GM23248 (cell line): ENCODE measurements around the gene MYADML2. TPM values are rescaled to one million over a fixed set of nuclear protein-coding genes. Genes with fewer than 3 reads are reported as not detected.

ENCODE experiments used
- DNase-seq: peaks from one replicate; pipeline ENCODE4 v3.0.0-alpha.2; 2015
- H2AFZ ChIP-seq: fragments of 200-600 bp; sonication (generic); 2 replicates; pipeline ENCODE4 v1.6.1; 2016; ENCODE audit warnings: antibody characterized with exemption
- H3F3A ChIP-seq: fragments of 200-600 bp; sonication (generic); 2 replicates; pipeline ENCODE4 v1.6.1; 2016; ENCODE audit warnings: mild to moderate bottlenecking, antibody characterized with exemption, mixed run types; ENCODE audit not compliant: insufficient read depth
- H3K27ac ChIP-seq: fragments of 200-600 bp; sonication (generic); 2 replicates; pipeline ENCODE4 v1.5.1; 2016; ENCODE audit warnings: mild to moderate bottlenecking
- H3K27me3 ChIP-seq: fragments of 200-600 bp; sonication (generic); replicated peaks from 2 replicates; pipeline ENCODE4 v1.6.1; 2016; ENCODE audit warnings: mild to moderate bottlenecking; ENCODE audit not compliant: insufficient read depth
- H3K36me3 ChIP-seq: fragments of 200-600 bp; sonication (generic); 2 replicates; pipeline ENCODE4 v1.6.1; 2016; ENCODE audit warnings: low read depth, mild to moderate bottlenecking
- H3K4me1 ChIP-seq: fragments of 200-600 bp; sonication (generic); 2 replicates; pipeline ENCODE4 v1.6.1; 2016; ENCODE audit warnings: mild to moderate bottlenecking; ENCODE audit not compliant: insufficient read depth
- H3K4me2 ChIP-seq: fragments of 200-600 bp; sonication (generic); one replicate; pipeline ENCODE4 v1.6.1; 2016; ENCODE audit warnings: mild to moderate bottlenecking; ENCODE audit not compliant: unreplicated experiment
- H3K4me3 ChIP-seq: fragments of 200-600 bp; sonication (generic); 2 replicates; pipeline ENCODE4 v1.5.1; 2016; ENCODE audit warnings: mild to moderate bottlenecking
- H3K79me2 ChIP-seq: fragments of 200-600 bp; sonication (generic); 2 replicates; pipeline ENCODE4 v1.6.1; 2016; ENCODE audit warnings: mild to moderate bottlenecking; ENCODE audit not compliant: insufficient read depth
- H3K9ac ChIP-seq: fragments of 200-600 bp; sonication (generic); 2 replicates; pipeline ENCODE4 v1.6.1; 2016; ENCODE audit warnings: mild to moderate bottlenecking
- H3K9me2 ChIP-seq: fragments of 200-600 bp; sonication (generic); 2 replicates; pipeline ENCODE4 v1.6.1; 2016; ENCODE audit warnings: mixed run types, mild to moderate bottlenecking, moderate library complexity; ENCODE audit not compliant: insufficient read depth
- H3K9me3 ChIP-seq: fragments of 200-600 bp; sonication (generic); one replicate; pipeline ENCODE4 v1.6.1; 2017; ENCODE audit warnings: low read depth
- H4K20me1 ChIP-seq: fragments of 200-600 bp; sonication (generic); 2 replicates; pipeline ENCODE4 v1.6.0; 2016; ENCODE audit not compliant: insufficient read depth
- EZH2 ChIP-seq: fragments of 200-600 bp; sonication (generic); IDR thresholded peaks from 2 replicates; pipeline ENCODE4 v1.6.1; 2018; ENCODE audit warnings: antibody characterized with exemption, mild to moderate bottlenecking; ENCODE audit not compliant: insufficient read depth, poor library complexity, severe bottlenecking
- EZH2phosphoT487 ChIP-seq: fragments of 200-600 bp; sonication (generic); IDR thresholded peaks from 2 replicates; pipeline ENCODE4 v1.6.1; 2018; ENCODE audit warnings: antibody characterized with exemption, moderate library complexity, mild to moderate bottlenecking, low read depth; ENCODE audit not compliant: insufficient read depth
- WGBS, 2 experiments: methylation state at CpG; one replicate each; pipeline ENCODE4 v1.1.6; 2015 to 2017; ENCODE audit warnings: low lambda C conversion rate in 2 of 2, low coverage in 1 of 2; ENCODE audit errors: missing lambda C conversion rate in 2 of 2; 5-methylcytosine and 5-hydroxymethylcytosine counted together
- in situ Hi-C: fragments of 300-500 bp; cut with MboI; formaldehyde crosslinking; loops from 2 replicates; pipeline ENCODE4 v1.15.0; 2020
- polyA plus RNA-seq: library from polyadenylated mRNA; unstranded; fragments of >200 nt; fragmentation: Nextera tagmentation; extraction: Ambion mirVana; gene quantifications from 2 replicates; pipeline ENCODE4 v1.2.1, GENCODE V29; 2016
- total RNA-seq: library from RNA; depleted of rRNA; stranded (reverse); fragments of >200 nt; shearing (Covaris generic); gene quantifications from 2 replicates; pipeline ENCODE4 v1.2.3, GENCODE V29; 2014

MYADML2 gene
- total and polyA plus RNA-seq, 2 experiments from 2014 or later: not detected

DNA sequence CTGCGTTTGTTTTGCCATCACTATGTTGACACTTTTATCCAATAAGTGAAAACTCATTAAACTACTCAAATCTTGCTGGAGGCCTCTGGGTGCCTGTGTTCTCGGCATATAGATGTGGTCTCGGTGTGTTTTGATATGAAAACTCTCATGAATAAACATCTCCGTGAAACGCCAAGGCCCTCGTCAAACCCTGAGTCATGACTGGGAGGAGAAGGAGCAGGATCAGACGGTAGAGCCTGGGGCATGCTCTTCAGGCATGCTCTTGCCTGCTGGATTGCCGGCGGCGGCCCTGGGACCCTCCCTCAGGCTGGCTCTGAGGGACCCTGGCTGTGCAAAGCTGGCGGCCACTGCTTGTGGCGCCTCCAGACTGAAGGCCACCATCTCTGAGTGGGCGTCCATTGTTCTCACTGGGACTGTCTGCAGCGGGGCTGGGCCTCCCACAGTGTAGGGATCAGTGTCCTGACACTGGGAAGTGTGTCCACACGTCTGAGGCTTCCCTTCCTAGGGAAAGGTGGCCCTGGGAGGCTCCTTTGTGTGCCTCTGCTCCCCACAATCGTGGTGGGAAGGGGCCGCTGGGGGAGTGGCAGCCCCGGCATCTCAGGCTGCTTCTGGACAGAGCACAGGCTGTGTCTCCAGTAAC is 46.7 kb downstream of the MYADML2 start:
- H3K4me1 ChIP-seq: peaks cover 20% of the 10 kb centered on the region

DNA sequence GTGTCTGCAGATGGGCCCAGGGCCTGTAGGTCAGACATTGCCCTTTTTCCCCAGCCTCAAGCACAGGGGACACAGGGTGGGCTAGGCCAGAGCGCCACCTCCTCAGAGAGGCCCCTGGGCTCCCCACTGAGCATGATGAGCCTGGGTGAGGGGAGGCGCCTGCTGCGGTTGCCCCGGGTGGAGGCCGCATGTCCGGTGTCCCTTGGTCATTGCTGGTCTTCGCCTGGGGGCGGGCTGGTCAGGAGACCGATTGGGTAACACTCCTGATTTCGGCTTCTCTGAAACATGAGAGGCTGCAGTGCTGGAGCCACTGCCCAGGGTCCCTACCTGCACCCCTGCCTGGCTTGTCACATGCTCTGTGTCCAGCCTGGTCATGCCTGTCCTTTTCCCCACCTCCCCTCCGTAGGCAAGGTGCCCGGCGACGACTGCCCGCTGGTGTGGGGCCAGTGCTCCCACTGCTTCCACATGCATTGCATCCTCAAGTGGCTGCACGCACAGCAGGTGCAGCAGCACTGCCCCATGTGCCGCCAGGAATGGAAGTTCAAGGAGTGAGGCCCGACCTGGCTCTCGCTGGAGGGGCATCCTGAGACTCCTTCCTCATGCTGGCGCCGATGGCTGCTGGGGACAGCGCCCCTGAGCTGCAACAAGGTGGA is 47.4 kb downstream of the MYADML2 start:
- no peaks in the 10 kb centered on the region for H3K9me3 ChIP-seq
- H3K4me2 ChIP-seq: no peak overlapping the region
- H3K27ac ChIP-seq: peak overlapping the region; percentile 96
- no peaks in the 10 kb centered on the region for H4K20me1 ChIP-seq
- no peak overlapping the region for H3K4me3 ChIP-seq
- 94 to 95% methylated on average over 20 to 22 of the region's 22 CpGs for WGBS, 2 experiments
- H3K27me3 ChIP-seq: no peaks in the 10 kb centered on the region
- in situ Hi-C loops: no loop called here
- no peak overlapping the region for H2AFZ ChIP-seq
- peak overlapping the region; percentile 70; the same call in 1 of the 2 replicates for H3K9ac ChIP-seq
- H3K4me1 ChIP-seq: peaks cover 20% of the 10 kb centered on the region
- peaks cover 7% of the 10 kb centered on the region; the same call in 1 of the 2 replicates for H3K79me2 ChIP-seq
- DNase-seq: no peak
- H3K9me2 ChIP-seq: no peaks in the 10 kb centered on the region
- H3K36me3 ChIP-seq: peaks cover 4% of the 10 kb centered on the region; the same call in 1 of the 2 replicates
- H3F3A ChIP-seq: peaks cover 47% of the 10 kb centered on the region
- TF ChIP-seq EZH2phosphoT487 (no peak), EZH2 (no peak)

More for the DNA sequence above, 46.7 kb downstream of the MYADML2 start:
- H3K9me3 ChIP-seq: no peaks in the 10 kb centered on the region
- no peak for DNase-seq
- H3F3A ChIP-seq: peaks cover 45% of the 10 kb centered on the region
- no peak overlapping the region for H3K9ac ChIP-seq
- no peak overlapping the region for H2AFZ ChIP-seq
- H3K79me2 ChIP-seq: peaks cover 5% of the 10 kb centered on the region; the same call in 1 of the 2 replicates
- H4K20me1 ChIP-seq: no peaks in the 10 kb centered on the region
- no peak overlapping the region for H3K4me3 ChIP-seq
- 79 to 83% methylated on average over 18 of the region's 18 CpGs for WGBS, 2 experiments
- H3K36me3 ChIP-seq: peaks cover 4% of the 10 kb centered on the region; the same call in 1 of the 2 replicates
- in situ Hi-C loops: no loop called here
- no peak overlapping the region for H3K27ac ChIP-seq
- no peaks in the 10 kb centered on the region for H3K9me2 ChIP-seq
- TF ChIP-seq EZH2phosphoT487 (no peak), EZH2 (no peak)
- no peak overlapping the region for H3K4me2 ChIP-seq
- no peaks in the 10 kb centered on the region for H3K27me3 ChIP-seq

DNA sequence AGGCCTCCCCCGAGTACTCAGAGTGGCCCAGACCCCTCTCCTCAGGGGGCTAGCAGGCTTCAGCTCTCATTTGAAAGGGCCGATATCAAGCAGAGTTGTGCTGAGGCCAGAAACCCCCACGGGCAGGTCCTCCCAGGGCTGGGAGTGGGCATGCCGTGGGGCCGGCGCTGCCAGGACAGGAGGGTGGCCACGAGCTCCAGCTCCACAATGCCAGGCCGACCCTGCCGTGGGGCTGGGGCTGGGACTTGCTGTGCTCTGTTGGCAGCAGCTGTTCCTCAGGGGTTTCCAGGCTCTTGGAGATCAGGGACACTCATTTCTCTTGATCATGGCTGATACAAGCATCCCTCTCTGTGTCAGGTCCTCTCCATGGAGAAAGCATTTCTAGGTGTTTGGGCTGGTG is 48.1 kb downstream of the MYADML2 start:
- DNase-seq: no peak

DNA sequence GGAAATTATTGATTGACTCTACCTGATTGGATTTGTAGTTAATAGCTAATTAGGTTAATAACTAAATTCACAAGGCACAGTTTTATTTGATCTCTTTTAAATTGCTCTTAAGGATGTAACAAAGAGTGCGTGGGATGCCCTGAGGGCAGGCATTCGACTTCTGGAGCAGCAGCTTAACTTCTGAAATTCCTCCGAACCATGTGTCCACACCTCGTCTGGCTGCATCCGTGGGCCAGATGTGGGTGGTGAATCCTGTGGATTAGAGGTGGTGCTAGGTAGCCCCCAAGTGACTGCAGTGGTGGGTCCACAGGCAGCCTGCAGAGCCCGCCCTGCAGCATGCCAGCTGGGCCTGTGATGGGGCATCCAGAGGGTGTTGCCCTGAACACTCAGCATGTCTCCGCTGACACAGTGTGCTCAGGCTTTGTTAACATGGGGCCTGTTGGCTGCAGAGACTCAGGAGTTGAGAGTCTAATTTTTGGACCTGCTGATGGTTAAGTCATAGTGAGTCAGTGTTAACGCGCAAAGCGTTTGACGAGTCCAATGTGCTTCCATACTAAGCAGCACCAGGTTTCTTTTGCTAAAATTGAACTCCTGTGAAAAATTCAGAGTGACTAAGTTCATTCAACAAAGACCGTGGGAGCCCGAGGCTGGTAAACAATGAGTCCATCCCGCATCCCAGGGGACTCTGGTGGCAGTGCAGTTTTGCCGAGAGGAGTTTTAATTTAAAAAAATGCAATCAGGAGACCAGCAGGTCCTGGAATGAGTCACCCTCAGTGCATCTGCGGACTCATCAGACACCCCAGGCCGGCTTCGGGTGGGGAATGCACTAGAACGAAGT is 48.8 kb downstream of the MYADML2 start:
- peak; percentile 99 for DNase-seq
- Histone ChIP-seq H4K20me1 (no peaks in the 10 kb centered on the region), H3K4me3 (0 out of 2 replicates have a peak overlapping the region, but pooled peaks have one; percentile 22), H3K36me3 (peaks cover 4% of the 10 kb centered on the region; the same call in 1 of the 2 replicates), H3K9me2 (no peaks in the 10 kb centered on the region), H3K27ac (peak overlapping the region; percentile 96), H3F3A (peaks cover 47% of the 10 kb centered on the region), H3K27me3 (no peaks in the 10 kb centered on the region), H3K4me1 (peaks cover 20% of the 10 kb centered on the region), H3K9ac (peak overlapping the region; percentile 75), H3K9me3 (no peaks in the 10 kb centered on the region), H2AFZ (no peak overlapping the region), H3K4me2 (peak overlapping the region; percentile 63), H3K79me2 (peaks cover 20% of the 10 kb centered on the region)
- WGBS, 2 experiments: 20 to 22% methylated on average over 19 of the region's 19 CpGs
- no peak for TF ChIP-seq EZH2phosphoT487
- no peak for TF ChIP-seq EZH2
- in situ Hi-C loops: no loop called here

More for the DNA sequence above, 48.1 kb downstream of the MYADML2 start:
- Histone ChIP-seq H3K27ac (peak overlapping the region; percentile 96), H3K4me1 (peaks cover 20% of the 10 kb centered on the region), H4K20me1 (no peaks in the 10 kb centered on the region), H3K79me2 (peaks cover 13% of the 10 kb centered on the region), H3K9me2 (no peaks in the 10 kb centered on the region), H3K4me3 (no peak overlapping the region), H3K9ac (peak overlapping the region; percentile 70), H3K27me3 (no peaks in the 10 kb centered on the region), H3K36me3 (peaks cover 4% of the 10 kb centered on the region; the same call in 1 of the 2 replicates), H3K4me2 (peak overlapping the region; percentile 47), H3F3A (peaks cover 47% of the 10 kb centered on the region), H2AFZ (no peak overlapping the region), H3K9me3 (no peaks in the 10 kb centered on the region)
- TF ChIP-seq EZH2 (no peak), EZH2phosphoT487 (no peak)
- 88 to 89% methylated on average over 8 to 9 of the region's 9 CpGs for WGBS, 2 experiments
- in situ Hi-C loops: no loop called here
